CD4-positive, alpha-beta T cell (primary cell): Measurements from ENCODE around the gene PCSK2. TPM values are rescaled to one million over a fixed set of nuclear protein-coding genes. Genes with fewer than 3 reads are reported as not detected.

Source experiments
- ATAC-seq: fragments of 200-7000 bp; cut with Tn5 transposase; one replicate; pipeline ENCODE4 v1.10.0; 2022; ENCODE audit warnings: mild to moderate bottlenecking; ENCODE audit not compliant: poor library complexity
- CTCF ChIA-PET: fragments of 350-600 bp; sonication (Branson Sonifier 250); formaldehyde crosslinking; loops from one replicate; lab custom pipeline; 2021; ENCODE audit warnings: antibody characterized with exemption, inconsistent platforms; lab: Charles Lee
- POLR2A ChIA-PET: fragments of 350-600 bp; sonication (Branson Sonifier 250); formaldehyde crosslinking; loops from one replicate; lab custom pipeline; 2021; ENCODE audit warnings: antibody characterized with exemption, inconsistent platforms; lab: Charles Lee
- DNase-seq, 14 experiments: peaks; one replicate each; pipeline ENCODE4 v3.0.0-alpha.2; 2013 to 2020; ENCODE audit warnings: mixed read lengths in 2 of 14
- H3K27ac ChIP-seq, 2 donors: one replicate each; pipeline versions ENCODE4 v1.5.1 to v1.7.0; 2013; ENCODE audit warnings: low read length in 2 of 2, low read depth in 1 of 2, mild to moderate bottlenecking in 1 of 2
- H3K27me3 ChIP-seq, 2 experiments: 1 replicate in 1 of 2; 2 replicates in 1 of 2; pipeline versions ENCODE4 v1.6.1 to v1.7.0; 2013; ENCODE audit warnings: low read length in 2 of 2, control low read depth in 1 of 2, mild to moderate bottlenecking in 1 of 2, moderate library complexity in 1 of 2; ENCODE audit not compliant: insufficient read depth in 2 of 2, control insufficient read depth in 1 of 2
- H3K36me3 ChIP-seq: one replicate; pipeline ENCODE4 v1.6.1; 2013; ENCODE audit warnings: low read length, control low read depth; ENCODE audit not compliant: insufficient read depth
- H3K4me1 ChIP-seq: one replicate; pipeline ENCODE4 v1.6.1; 2013; ENCODE audit warnings: low read length, control low read depth; ENCODE audit not compliant: insufficient read depth
- H3K4me3 ChIP-seq: one replicate; pipeline ENCODE4 v1.5.1; 2013; ENCODE audit warnings: mild to moderate bottlenecking, low read length, moderate library complexity
- H3K9me3 ChIP-seq, 2 experiments: 1 replicate in 1 of 2; 2 replicates in 1 of 2; pipeline versions ENCODE4 v1.6.1 to v1.7.0; 2013; ENCODE audit warnings: low read length in 2 of 2, mild to moderate bottlenecking in 2 of 2, control low read depth in 1 of 2, moderate library complexity in 1 of 2; ENCODE audit not compliant: control insufficient read depth in 1 of 2, insufficient read depth in 1 of 2
- H3K27ac Mint-ChIP-seq: one replicate; pipeline ENCODE4 v1.8.0; 2020; ENCODE audit warnings: mixed read lengths
- H3K27me3 Mint-ChIP-seq: one replicate; pipeline ENCODE4 v1.8.0; 2021; ENCODE audit warnings: mixed read lengths
- H3K36me3 Mint-ChIP-seq: one replicate; pipeline ENCODE4 v1.8.0; 2021; ENCODE audit warnings: low read depth, mixed read lengths
- H3K4me1 Mint-ChIP-seq: one replicate; pipeline ENCODE4 v1.8.0; 2021; ENCODE audit warnings: low read depth, mixed read lengths
- H3K4me3 Mint-ChIP-seq: one replicate; pipeline ENCODE4 v1.8.0; 2020; ENCODE audit warnings: mild to moderate bottlenecking, mixed read lengths
- H3K9me3 Mint-ChIP-seq: one replicate; pipeline ENCODE4 v1.8.0; 2020; ENCODE audit warnings: mixed read lengths
- intact Hi-C, 2 experiments: fragments of 100-400 bp; cut with DNase I in 1 of 2; cut with micrococcal nuclease in 1 of 2; formaldehyde crosslinking; loops; one replicate each; pipeline versions ENCODE4 v1.15.1 to v1.9.0; 2023 to 2025; cut with DNase I, micrococcal nuclease
- total RNA-seq, 174 experiments: library from RNA in 2 of 174; stranded (reverse) in 2 of 174; gene quantifications; one replicate each; pipeline ENCODE4 v1.2.3 and lab custom pipeline; 2021 to 2026
- TF ChIP-seq, protein P1 (sequence below): fragments of 200-600 bp; IDR thresholded peaks from one replicate; pipeline ENCODE4 v1.8.0; 2022; ENCODE audit warnings: antibody characterized with exemption, mild to moderate bottlenecking

The PCSK2 gene
- total RNA-seq, 2 experiments from 2014 or later: not detected

DNA sequence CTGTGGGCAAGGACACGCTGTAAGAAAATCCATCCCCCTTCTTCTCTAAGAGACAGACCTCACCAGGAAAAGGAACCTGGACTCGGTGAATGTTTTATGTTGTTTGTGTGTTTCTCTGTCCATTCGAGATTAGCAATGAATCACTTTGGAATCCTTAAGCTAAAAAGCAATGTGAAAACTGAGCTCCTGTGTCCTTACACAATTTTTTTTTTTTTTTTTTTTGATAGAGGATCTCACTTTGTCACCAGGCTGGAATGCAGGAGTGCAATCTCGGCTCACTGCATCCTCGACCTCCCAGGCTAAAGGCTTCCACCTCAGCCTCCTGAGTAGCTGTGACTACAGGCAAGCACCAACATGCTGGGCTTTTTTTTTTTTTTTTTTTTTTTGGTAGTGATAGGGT is 272.2 kb downstream of the PCSK2 start:
- TF ChIP-seq, protein P1, sequence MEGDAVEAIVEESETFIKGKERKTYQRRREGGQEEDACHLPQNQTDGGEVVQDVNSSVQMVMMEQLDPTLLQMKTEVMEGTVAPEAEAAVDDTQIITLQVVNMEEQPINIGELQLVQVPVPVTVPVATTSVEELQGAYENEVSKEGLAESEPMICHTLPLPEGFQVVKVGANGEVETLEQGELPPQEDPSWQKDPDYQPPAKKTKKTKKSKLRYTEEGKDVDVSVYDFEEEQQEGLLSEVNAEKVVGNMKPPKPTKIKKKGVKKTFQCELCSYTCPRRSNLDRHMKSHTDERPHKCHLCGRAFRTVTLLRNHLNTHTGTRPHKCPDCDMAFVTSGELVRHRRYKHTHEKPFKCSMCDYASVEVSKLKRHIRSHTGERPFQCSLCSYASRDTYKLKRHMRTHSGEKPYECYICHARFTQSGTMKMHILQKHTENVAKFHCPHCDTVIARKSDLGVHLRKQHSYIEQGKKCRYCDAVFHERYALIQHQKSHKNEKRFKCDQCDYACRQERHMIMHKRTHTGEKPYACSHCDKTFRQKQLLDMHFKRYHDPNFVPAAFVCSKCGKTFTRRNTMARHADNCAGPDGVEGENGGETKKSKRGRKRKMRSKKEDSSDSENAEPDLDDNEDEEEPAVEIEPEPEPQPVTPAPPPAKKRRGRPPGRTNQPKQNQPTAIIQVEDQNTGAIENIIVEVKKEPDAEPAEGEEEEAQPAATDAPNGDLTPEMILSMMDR: no peak
- POLR2A ChIA-PET: interaction anchor here (0.6 kb wide), 1 partner anchor 185 kb away, joined by 3 read pairs; no protein-coding TSS in a partner anchor
- Mint-ChIP-seq H3K4me3 (no peak overlapping the region), H3K36me3 (no peaks in the 10 kb centered on the region), H3K27ac (no peak overlapping the region), H3K27me3 (no peaks in the 10 kb centered on the region), H3K9me3 (no peaks in the 10 kb centered on the region), H3K4me1 (peaks cover 9% of the 10 kb centered on the region)
- DNase-seq (no peak), ATAC-seq (no peak)
- CTCF ChIA-PET: no interaction called here
- Histone ChIP-seq H3K4me1 (peaks cover 9% of the 10 kb centered on the region), H3K27ac (no peak overlapping the region), H3K4me3 (no peak overlapping the region), H3K36me3 (no peaks in the 10 kb centered on the region), H3K9me3 (no peaks in the 10 kb centered on the region), H3K27me3 (no peaks in the 10 kb centered on the region)
- intact Hi-C loops: no loop called here

DNA sequence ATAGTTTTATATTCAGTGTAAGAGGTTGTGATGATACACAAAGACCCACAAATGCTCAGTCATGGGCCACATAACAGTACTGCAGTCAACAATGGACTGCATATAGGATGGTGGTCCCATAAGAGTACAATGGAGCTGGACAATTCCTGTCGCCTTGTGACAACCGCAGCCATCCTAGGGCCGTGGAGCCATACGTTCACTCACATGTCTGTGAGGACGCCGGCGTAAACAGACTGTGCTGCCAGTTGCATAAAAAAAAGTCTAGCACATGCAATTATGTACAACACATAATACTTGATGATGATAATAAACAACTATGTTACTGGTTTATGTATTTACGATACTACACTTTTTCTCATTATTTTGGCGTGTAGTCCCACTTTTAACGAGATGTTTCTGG is 273.4 kb downstream of the PCSK2 start:
- Histone ChIP-seq H3K27ac (no peak overlapping the region), H3K9me3 (no peaks in the 10 kb centered on the region), H3K27me3 (no peaks in the 10 kb centered on the region), H3K4me1 (peaks cover 21% of the 10 kb centered on the region), H3K4me3 (no peak overlapping the region), H3K36me3 (no peaks in the 10 kb centered on the region)
- H3K9me3 Mint-ChIP-seq: no peaks in the 10 kb centered on the region
- H3K27me3 Mint-ChIP-seq: no peaks in the 10 kb centered on the region
- H3K36me3 Mint-ChIP-seq: no peaks in the 10 kb centered on the region
- H3K27ac Mint-ChIP-seq: no peak overlapping the region
- no peak for DNase-seq
- POLR2A ChIA-PET: no interaction called here
- TF ChIP-seq, protein P1: no peak
- H3K4me1 Mint-ChIP-seq: peaks cover 21% of the 10 kb centered on the region
- no peak overlapping the region for H3K4me3 Mint-ChIP-seq
- no peak for ATAC-seq
- CTCF ChIA-PET: no interaction called here
- intact Hi-C loops: loop anchor here (5.0 to 10.0 kb wide), 4 partner anchors 185 to 777 kb away; partner anchors contain the start of genes KAT14 (in 1 of the 2), PET117 (in 1 of the 2) and RRBP1 (in 1 of the 2)

DNA sequence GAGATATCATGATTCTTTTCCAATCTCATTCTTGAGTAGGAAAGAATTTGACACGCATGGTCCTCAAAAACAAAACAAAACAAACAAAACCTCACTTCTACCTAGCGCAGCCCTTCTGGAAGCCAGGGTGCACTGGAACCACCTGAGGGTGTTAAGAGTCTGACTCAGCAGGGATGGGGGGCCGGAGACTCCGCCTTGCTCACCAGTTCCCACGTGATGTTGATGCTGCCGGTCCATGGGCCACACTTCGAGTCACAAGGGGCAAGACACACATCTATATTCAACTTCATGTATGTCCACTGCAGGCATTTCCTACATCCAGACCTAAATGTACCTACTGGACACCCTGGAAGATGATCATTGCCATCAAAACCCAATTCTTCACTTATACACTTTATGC is 274.0 kb downstream of the PCSK2 start:
- Histone ChIP-seq H3K4me3 (no peak overlapping the region), H3K27ac (no peak overlapping the region), H3K9me3 (no peaks in the 10 kb centered on the region), H3K36me3 (no peaks in the 10 kb centered on the region), H3K4me1 (peaks cover 26% of the 10 kb centered on the region), H3K27me3 (no peaks in the 10 kb centered on the region)
- no peak for DNase-seq
- Mint-ChIP-seq H3K4me1 (peaks cover 27% of the 10 kb centered on the region), H3K36me3 (no peaks in the 10 kb centered on the region), H3K27ac (no peak overlapping the region), H3K27me3 (no peaks in the 10 kb centered on the region), H3K9me3 (no peaks in the 10 kb centered on the region), H3K4me3 (no peak overlapping the region)
- TF ChIP-seq, protein P1: no peak
- ChIA-PET CTCF (no interaction called here), POLR2A (no interaction called here)
- intact Hi-C loops: loop anchor here (5.0 to 10.0 kb wide), 4 partner anchors 184 to 776 kb away; partner anchors contain the start of genes KAT14 (in 1 of the 2), PET117 (in 1 of the 2) and RRBP1 (in 1 of the 2)
- no peak for ATAC-seq
